ENCODE measurements around the gene HPSE2.

HPSE2 gene

GRCh38 chr10:98483658-98484057 is 752.0 kb downstream of the HPSE2 start:
- H3K9me3 ChIP-seq (ENCODE audit: control insufficient read depth, insufficient read depth, low read depth, low read length) = 0 out of 2 replicates have a peak, but pooled peaks cover 4% of the 10 kb centered on the region
- no peaks in the 10 kb centered on the region for H3K36me3 ChIP-seq (ENCODE audit: control insufficient read depth, insufficient read depth, low read length)
- H3K4me1 ChIP-seq (ENCODE audit: control insufficient read depth, insufficient read depth, low read length) = no peaks in the 10 kb centered on the region
- H3K4me3 ChIP-seq (ENCODE audit: low read depth, low read length) = no peak overlapping the region
- no peak overlapping the region for H3K9ac ChIP-seq (ENCODE audit: low read length)
- no peak overlapping the region for H3K27ac ChIP-seq (ENCODE audit: low read depth, low read length)
- H3K27me3 ChIP-seq (ENCODE audit: control insufficient read depth, insufficient read depth, low read length) = no peaks in the 10 kb centered on the region

- no peak overlapping the region for H3K9ac ChIP-seq (ENCODE audit: low read length)
- H3K27me3 ChIP-seq (ENCODE audit: control insufficient read depth, insufficient read depth, low read length) = no peaks in the 10 kb centered on the region
- H3K4me3 ChIP-seq (ENCODE audit: low read depth, low read length) = no peak overlapping the region
- no peaks in the 10 kb centered on the region for H3K4me1 ChIP-seq (ENCODE audit: control insufficient read depth, insufficient read depth, low read length)
- H3K27ac ChIP-seq (ENCODE audit: low read depth, low read length) = no peak overlapping the region
- no peaks in the 10 kb centered on the region for H3K36me3 ChIP-seq (ENCODE audit: control insufficient read depth, insufficient read depth, low read length)
- 0 out of 2 replicates have a peak, but pooled peaks cover 4% of the 10 kb centered on the region for H3K9me3 ChIP-seq (ENCODE audit: control insufficient read depth, insufficient read depth, low read depth, low read length)
These were observed 753.6 kb downstream of the HPSE2 start for GRCh38 chr10:98482096-98482495.

GRCh38 chr10:98481404-98481945 is 754.2 kb downstream of the HPSE2 start:
- no peak overlapping the region for H3K27ac ChIP-seq (ENCODE audit: low read depth, low read length)
- no peaks in the 10 kb centered on the region for H3K27me3 ChIP-seq (ENCODE audit: control insufficient read depth, insufficient read depth, low read length)
- H3K36me3 ChIP-seq (ENCODE audit: control insufficient read depth, insufficient read depth, low read length) = no peaks in the 10 kb centered on the region
- no peak overlapping the region for H3K9ac ChIP-seq (ENCODE audit: low read length)
- H3K4me1 ChIP-seq (ENCODE audit: control insufficient read depth, insufficient read depth, low read length) = no peaks in the 10 kb centered on the region
- 0 out of 2 replicates have a peak, but pooled peaks cover 4% of the 10 kb centered on the region for H3K9me3 ChIP-seq (ENCODE audit: control insufficient read depth, insufficient read depth, low read depth, low read length)
- no peak overlapping the region for H3K4me3 ChIP-seq (ENCODE audit: low read depth, low read length)

GRCh38 chr10:98478430-98479222 is 757.0 kb downstream of the HPSE2 start:
- H3K4me1 ChIP-seq (ENCODE audit: control insufficient read depth, insufficient read depth, low read length) = no peaks in the 10 kb centered on the region
- no peaks in the 10 kb centered on the region for H3K36me3 ChIP-seq (ENCODE audit: control insufficient read depth, insufficient read depth, low read length)
- H3K27me3 ChIP-seq (ENCODE audit: control insufficient read depth, insufficient read depth, low read length) = no peaks in the 10 kb centered on the region
- 0 out of 2 replicates have a peak, but pooled peaks cover 2% of the 10 kb centered on the region for H3K9me3 ChIP-seq (ENCODE audit: control insufficient read depth, insufficient read depth, low read depth, low read length)
- no peak overlapping the region for H3K9ac ChIP-seq (ENCODE audit: low read length)
- H3K27ac ChIP-seq (ENCODE audit: low read depth, low read length) = no peak overlapping the region
- H3K4me3 ChIP-seq (ENCODE audit: low read depth, low read length) = no peak overlapping the region

GRCh38 chr10:98477861-98478260 is 757.8 kb downstream of the HPSE2 start:
- H3K4me1 ChIP-seq (ENCODE audit: control insufficient read depth, insufficient read depth, low read length) = no peaks in the 10 kb centered on the region
- H3K9me3 ChIP-seq (ENCODE audit: control insufficient read depth, insufficient read depth, low read depth, low read length) = no peaks in the 10 kb centered on the region
- H3K4me3 ChIP-seq (ENCODE audit: low read depth, low read length) = no peak overlapping the region
- no peaks in the 10 kb centered on the region for H3K27me3 ChIP-seq (ENCODE audit: control insufficient read depth, insufficient read depth, low read length)
- H3K9ac ChIP-seq (ENCODE audit: low read length) = no peak overlapping the region
- H3K27ac ChIP-seq (ENCODE audit: low read depth, low read length) = no peak overlapping the region
- H3K36me3 ChIP-seq (ENCODE audit: control insufficient read depth, insufficient read depth, low read length) = no peaks in the 10 kb centered on the region

- no peak overlapping the region for H3K4me3 ChIP-seq (ENCODE audit: low read depth, low read length)
- H3K36me3 ChIP-seq (ENCODE audit: control insufficient read depth, insufficient read depth, low read length) = no peaks in the 10 kb centered on the region
- no peak overlapping the region for H3K9ac ChIP-seq (ENCODE audit: low read length)
- no peaks in the 10 kb centered on the region for H3K9me3 ChIP-seq (ENCODE audit: control insufficient read depth, insufficient read depth, low read depth, low read length)
- H3K4me1 ChIP-seq (ENCODE audit: control insufficient read depth, insufficient read depth, low read length) = 0 out of 2 replicates have a peak, but pooled peaks cover 7% of the 10 kb centered on the region
- H3K27me3 ChIP-seq (ENCODE audit: control insufficient read depth, insufficient read depth, low read length) = no peaks in the 10 kb centered on the region
- no peak overlapping the region for H3K27ac ChIP-seq (ENCODE audit: low read depth, low read length)
These were observed 761.0 kb downstream of the HPSE2 start for GRCh38 chr10:98474628-98475027.

- Histone ChIP-seq H3K4me3 (ENCODE audit: low read depth, low read length) (no peak overlapping the region), H3K4me1 (ENCODE audit: control insufficient read depth, insufficient read depth, low read length) (peaks cover 12% of the 10 kb centered on the region; the same call in 1 of the 2 replicates), H3K36me3 (ENCODE audit: control insufficient read depth, insufficient read depth, low read length) (no peaks in the 10 kb centered on the region), H3K9ac (ENCODE audit: low read length) (no peak overlapping the region), H3K27me3 (ENCODE audit: control insufficient read depth, insufficient read depth, low read length) (peaks cover 14% of the 10 kb centered on the region), H3K27ac (ENCODE audit: low read depth, low read length) (no peak overlapping the region), H3K9me3 (ENCODE audit: control insufficient read depth, insufficient read depth, low read depth, low read length) (no peaks in the 10 kb centered on the region)
These were observed 763.5 kb downstream of the HPSE2 start for GRCh38 chr10:98472196-98472595.

DNA sequence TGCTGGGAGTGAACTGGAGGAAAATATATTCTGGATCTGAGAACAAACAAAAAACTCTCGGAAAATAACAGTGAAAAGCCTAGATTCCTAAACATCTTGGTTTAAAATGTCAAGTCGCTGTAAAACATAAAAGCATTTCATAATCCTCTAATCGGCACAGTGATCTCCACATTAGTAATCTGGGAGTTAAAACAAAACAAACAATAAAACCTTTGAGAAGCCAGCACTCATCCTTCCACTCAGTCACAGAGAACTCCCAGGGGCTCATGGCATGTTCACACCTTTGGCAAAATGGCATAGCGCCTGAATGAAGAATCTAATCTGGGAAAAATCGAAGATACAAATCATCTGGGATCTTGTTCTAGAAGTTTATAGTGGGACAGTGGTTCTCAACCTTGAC is 764.8 kb downstream of the HPSE2 start:
- no peaks in the 10 kb centered on the region for H3K36me3 ChIP-seq (ENCODE audit: control insufficient read depth, insufficient read depth, low read length)
- H3K27me3 ChIP-seq (ENCODE audit: control insufficient read depth, insufficient read depth, low read length) = peaks cover 14% of the 10 kb centered on the region
- no peak overlapping the region for H3K4me3 ChIP-seq (ENCODE audit: low read depth, low read length)
- no peak overlapping the region for H3K9ac ChIP-seq (ENCODE audit: low read length)
- no peak overlapping the region for H3K27ac ChIP-seq (ENCODE audit: low read depth, low read length)
- no peaks in the 10 kb centered on the region for H3K9me3 ChIP-seq (ENCODE audit: control insufficient read depth, insufficient read depth, low read depth, low read length)
- H3K4me1 ChIP-seq (ENCODE audit: control insufficient read depth, insufficient read depth, low read length) = peaks cover 19% of the 10 kb centered on the region; the same call in 1 of the 2 replicates

GRCh38 chr10:98469001-98469931 is 766.4 kb downstream of the HPSE2 start:
- peaks cover 14% of the 10 kb centered on the region for H3K27me3 ChIP-seq (ENCODE audit: control insufficient read depth, insufficient read depth, low read length)
- no peaks in the 10 kb centered on the region for H3K36me3 ChIP-seq (ENCODE audit: control insufficient read depth, insufficient read depth, low read length)
- no peak overlapping the region for H3K27ac ChIP-seq (ENCODE audit: low read depth, low read length)
- peaks cover 19% of the 10 kb centered on the region; the same call in 1 of the 2 replicates for H3K4me1 ChIP-seq (ENCODE audit: control insufficient read depth, insufficient read depth, low read length)
- no peak overlapping the region for H3K4me3 ChIP-seq (ENCODE audit: low read depth, low read length)
- no peak overlapping the region for H3K9ac ChIP-seq (ENCODE audit: low read length)
- no peaks in the 10 kb centered on the region for H3K9me3 ChIP-seq (ENCODE audit: control insufficient read depth, insufficient read depth, low read depth, low read length)

- peak overlapping the region; percentile 70 for H3K4me3 ChIP-seq (ENCODE audit: low read depth, low read length)
These were observed 767.9 kb downstream of the HPSE2 start for GRCh38 chr10:98467506-98468318.

More at GRCh38 chr10:98467506-98468318, 767.9 kb downstream of the HPSE2 start:
- H3K27ac ChIP-seq (ENCODE audit: low read depth, low read length) = no peak overlapping the region
- peak overlapping the region; percentile 45 for H3K9ac ChIP-seq (ENCODE audit: low read length)
- H3K4me1 ChIP-seq (ENCODE audit: control insufficient read depth, insufficient read depth, low read length) = peaks cover 19% of the 10 kb centered on the region; the same call in 1 of the 2 replicates
- no peaks in the 10 kb centered on the region for H3K36me3 ChIP-seq (ENCODE audit: control insufficient read depth, insufficient read depth, low read length)
- H3K27me3 ChIP-seq (ENCODE audit: control insufficient read depth, insufficient read depth, low read length) = peaks cover 14% of the 10 kb centered on the region
- no peaks in the 10 kb centered on the region for H3K9me3 ChIP-seq (ENCODE audit: control insufficient read depth, insufficient read depth, low read depth, low read length)
